HepG2 (cell line): ENCODE measurements around the gene REEP6. TPM values are rescaled to one million over a fixed set of nuclear protein-coding genes. Genes with fewer than 3 reads are reported as not detected.
A peak's percentile ranks its signal among the peaks of the same experiment; 100 is the strongest.

Source experiments
- AKAP8 ChIP-seq: sonication (generic); formaldehyde crosslinking; IDR thresholded peaks from 2 replicates; pipeline ENCODE4 v1.5.1; 2020; ENCODE audit warnings: mild to moderate bottlenecking, missing genetic modification reagents
- EZH2 ChIP-seq: conservative IDR thresholded peaks from 2 replicates; pipeline ENCODE4 v1.6.1; 2012; ENCODE audit warnings: mild to moderate bottlenecking, low read depth, low read length, moderate library complexity
- FOXK1 ChIP-seq: sonication (generic); formaldehyde crosslinking; IDR thresholded peaks from 2 replicates; pipeline ENCODE4 v1.4.0; 2020; ENCODE audit warnings: low read depth, missing genetic modification reagents, borderline replicate concordance
- GPBP1L1 ChIP-seq: sonication (generic); formaldehyde crosslinking; IDR thresholded peaks from 2 replicates; pipeline ENCODE4 v1.5.0; 2020; ENCODE audit warnings: mild to moderate bottlenecking, missing genetic modification reagents
- MAFK ChIP-seq, 2 experiments: IDR thresholded peaks in 1 of 2; conservative IDR thresholded peaks in 1 of 2; 2 replicates each; pipeline ENCODE4 v1.6.1; 2011; ENCODE audit warnings: improper control_type of control experiment in 2 of 2, low read length in 2 of 2
- MIXL1 ChIP-seq: IDR thresholded peaks from 2 replicates; pipeline ENCODE4 v1.6.1; 2016
- MTERF4 ChIP-seq: sonication (generic); formaldehyde crosslinking; IDR thresholded peaks from 2 replicates; pipeline ENCODE4 v1.8.0; 2023; ENCODE audit warnings: mild to moderate bottlenecking, missing genetic modification reagents
- NCOA2 ChIP-seq: sonication (generic); formaldehyde crosslinking; IDR thresholded peaks from 2 replicates; pipeline ENCODE4 v1.8.0; 2022; ENCODE audit warnings: inconsistent platforms
- NCOA5 ChIP-seq: sonication (generic); formaldehyde crosslinking; IDR thresholded peaks from 2 replicates; pipeline ENCODE4 v1.4.0; 2020; ENCODE audit warnings: missing genetic modification reagents
- NR2F1 ChIP-seq, 2 experiments: fragments of 450-650 bp in 1 of 2; formaldehyde crosslinking in 1 of 2; IDR thresholded peaks; 2 replicates each; pipeline versions ENCODE4 v1.5.0 to v1.6.1; 2016 to 2020; ENCODE audit warnings: mild to moderate bottlenecking in 1 of 2, missing compliant biosample characterization in 1 of 2, missing genetic modification reagents in 1 of 2, moderate library complexity in 1 of 2
- ZGPAT ChIP-seq: IDR thresholded peaks from 2 replicates; pipeline ENCODE4 v1.6.1; 2016; ENCODE audit warnings: mild to moderate bottlenecking
- polyA plus RNA-seq, 8 experiments: library from polyadenylated mRNA; depleted of rRNA in 3 of 8; stranded (reverse) in 7 of 8; unstranded in 1 of 8; fragments of >200 nt; fragmentation: Illumina TruSeq in 4 of 8; extraction: Trizol in 4 of 8; gene quantifications; 2 replicates each; pipeline versions ENCODE4 v1.2.1 to v1.2.3, GENCODE V29; 2011 to 2016; ENCODE audit warnings: low read depth in 4 of 8, missing spikeins in 1 of 8, mixed read lengths in 1 of 8; ENCODE audit not compliant: insufficient read depth in 1 of 8
- total RNA-seq, 5 experiments: library from RNA; depleted of rRNA; stranded (reverse); fragments of >200 nt; fragmentation: Illumina TruSeq; extraction: Trizol; gene quantifications; 2 replicates each; pipeline ENCODE4 v1.2.3, GENCODE V29; 2016; ENCODE audit warnings: low read depth in 1 of 5

REEP6 gene
- total and polyA plus RNA-seq, 2 of the 13 experiments (the other 11 are each of a cell fraction or from before 2014, with no cell fraction given): 10.0 to 28.8 TPM

- TF ChIP-seq EZH2 (no peak), MAFK (conservative IDR thresholded peaks at IDR 0.05 in 1 of 2, IDR thresholded peaks at IDR 0.05 in 1 of 2; ENCODE audit: low read length in 2 of 2) (no peak), AKAP8 (peak; percentile 69; the same call in 1 of the 2 replicates), ZGPAT (CRISPR knock-in tag) (no peak), MTERF4 (no peak), NCOA2 (CRISPR knock-in tag) (no peak), GPBP1L1 (no peak), NR2F1 (CRISPR knock-in tag; IDR thresholded peaks at IDR 0.05) (no peak), FOXK1 (no peak), MIXL1 (CRISPR knock-in tag) (no peak), NCOA5 (CRISPR knock-in tag) (no peak)
- TF ChIP-seq, all 625 proteins: peak for 21
Observed at GRCh38 chr19:1468821-1469254, 22.1 kb upstream of the REEP6 start (continued).
